H9 (cell line): ENCODE results near the gene KLHL28. TPM values are rescaled to one million over a fixed set of nuclear protein-coding genes. Genes with fewer than 3 reads are reported as not detected.

Experiments used
- DNase-seq: peaks from one replicate; pipeline ENCODE4 v3.0.0-alpha.2; 2017
- H2AFZ ChIP-seq: one replicate; pipeline ENCODE4 v1.6.1; 2013; ENCODE audit warnings: mild to moderate bottlenecking, low read length, control low read depth, moderate library complexity
- H2AK5ac ChIP-seq: 2 replicates; pipeline ENCODE4 v1.6.1; 2013; ENCODE audit warnings: low read length, control low read depth, mixed read lengths; ENCODE audit not compliant: insufficient read length
- H2BK120ac ChIP-seq: one replicate; pipeline ENCODE4 v1.6.1; 2013; ENCODE audit warnings: low read depth, mild to moderate bottlenecking, low read length, control low read depth, inconsistent platforms; ENCODE audit not compliant: poor library complexity, severe bottlenecking
- H2BK12ac ChIP-seq: 2 replicates; pipeline ENCODE4 v1.6.1; 2013; ENCODE audit warnings: low read length, control low read depth, mixed read lengths, low read depth; ENCODE audit not compliant: insufficient read length
- H2BK15ac ChIP-seq: 2 replicates; pipeline ENCODE4 v1.6.1; 2013; ENCODE audit warnings: low read depth, low read length, control low read depth
- H2BK20ac ChIP-seq: one replicate; pipeline ENCODE4 v1.6.1; 2013; ENCODE audit warnings: low read depth, mild to moderate bottlenecking, low read length, control low read depth, inconsistent platforms; ENCODE audit not compliant: poor library complexity, severe bottlenecking
- H2BK5ac ChIP-seq: 2 replicates; pipeline ENCODE4 v1.6.1; 2013; ENCODE audit warnings: low read length, control low read depth, mixed read lengths; ENCODE audit not compliant: insufficient read length
- H3K14ac ChIP-seq: 2 replicates; pipeline ENCODE4 v1.6.1; 2013; ENCODE audit warnings: low read length, control low read depth; ENCODE audit not compliant: insufficient read depth
- H3K18ac ChIP-seq: 2 replicates; pipeline ENCODE4 v1.6.1; 2013; ENCODE audit warnings: low read depth, mild to moderate bottlenecking, mixed read lengths, low read length, control low read depth; ENCODE audit not compliant: insufficient read length
- H3K23ac ChIP-seq: 2 replicates; pipeline ENCODE4 v1.6.1; 2013; ENCODE audit warnings: low read length, control low read depth, mixed read lengths, low read depth; ENCODE audit not compliant: insufficient read length
- H3K23me2 ChIP-seq: 2 replicates; pipeline ENCODE4 v1.6.1; 2013; ENCODE audit warnings: low read depth, mild to moderate bottlenecking, mixed read lengths, low read length, control low read depth; ENCODE audit not compliant: insufficient read length, poor library complexity, severe bottlenecking
- H3K27ac ChIP-seq: 2 replicates; pipeline ENCODE4 v1.5.1; 2013; ENCODE audit warnings: low read length, control low read depth, mixed read lengths, low read depth; ENCODE audit not compliant: insufficient read length
- H3K27me3 ChIP-seq: 2 replicates; pipeline ENCODE4 v1.6.1; 2013; ENCODE audit warnings: low read length, control low read depth, inconsistent platforms; ENCODE audit not compliant: insufficient read depth
- H3K4ac ChIP-seq: 2 replicates; pipeline ENCODE4 v1.6.1; 2013; ENCODE audit warnings: low read depth, mild to moderate bottlenecking, control low read depth, inconsistent platforms, low read length, moderate library complexity
- H3K4me1 ChIP-seq: 2 replicates; pipeline ENCODE4 v1.6.1; 2013; ENCODE audit warnings: low read length, control low read depth, inconsistent platforms; ENCODE audit not compliant: insufficient read depth
- H3K4me2 ChIP-seq: 2 replicates; pipeline ENCODE4 v1.6.1; 2013; ENCODE audit warnings: low read length, control low read depth, mixed read lengths; ENCODE audit not compliant: insufficient read length, insufficient read depth
- H3K56ac ChIP-seq: 2 replicates; pipeline ENCODE4 v1.6.1; 2013; ENCODE audit warnings: low read depth, mild to moderate bottlenecking, mixed read lengths, low read length, control low read depth; ENCODE audit not compliant: insufficient read length
- H3K79me1 ChIP-seq: 2 replicates; pipeline ENCODE4 v1.6.1; 2013; ENCODE audit warnings: low read depth, mild to moderate bottlenecking, moderate library complexity, low read length, control low read depth, inconsistent platforms; ENCODE audit not compliant: insufficient read depth, poor library complexity, severe bottlenecking
- H3K79me2 ChIP-seq: 2 replicates; pipeline ENCODE4 v1.6.1; 2013; ENCODE audit warnings: low read length, control low read depth, inconsistent platforms; ENCODE audit not compliant: insufficient read depth
- H3K9ac ChIP-seq: 2 replicates; pipeline ENCODE4 v1.6.1; 2013; ENCODE audit warnings: low read length, control low read depth, mixed read lengths; ENCODE audit not compliant: insufficient read length; ENCODE audit errors: extremely low read depth
- H3K9me3 ChIP-seq: one replicate; pipeline ENCODE4 v1.6.1; 2013; ENCODE audit warnings: low read depth, low read length, inconsistent platforms; ENCODE audit not compliant: control insufficient read depth
- H3T11ph ChIP-seq: one replicate; pipeline ENCODE4 v1.6.1; 2013; ENCODE audit warnings: mild to moderate bottlenecking, low read length, control low read depth, inconsistent platforms
- H4K20me1 ChIP-seq: one replicate; pipeline ENCODE4 v1.6.1; 2013; ENCODE audit not compliant: control insufficient read depth, insufficient read length, insufficient read depth
- H4K5ac ChIP-seq: 2 replicates; pipeline ENCODE4 v1.6.1; 2013; ENCODE audit warnings: low read depth, mild to moderate bottlenecking, mixed read lengths, low read length, control low read depth; ENCODE audit not compliant: insufficient read length
- H4K8ac ChIP-seq: replicated peaks from 2 replicates; pipeline ENCODE4 v1.6.1; 2013; ENCODE audit warnings: low read length, control low read depth, mixed read lengths, low read depth; ENCODE audit not compliant: insufficient read length
- H4K91ac ChIP-seq: 2 replicates; pipeline ENCODE4 v1.6.1; 2013; ENCODE audit warnings: low read depth, mild to moderate bottlenecking, moderate library complexity, mixed read lengths, low read length, control low read depth; ENCODE audit not compliant: insufficient read length
- H3K27ac Mint-ChIP-seq, 3 experiments: 2 replicates in 2 of 3; 3 replicates in 1 of 3; pipeline ENCODE4 v1.8.0; 2020 to 2021; ENCODE audit warnings: mixed read lengths in 3 of 3, mild to moderate bottlenecking in 1 of 3, moderate library complexity in 1 of 3
- H3K27me3 Mint-ChIP-seq: 2 replicates; pipeline ENCODE4 v1.8.0; 2021; ENCODE audit warnings: low read depth, mild to moderate bottlenecking, moderate library complexity, mixed read lengths
- H3K36me3 Mint-ChIP-seq, 3 experiments: 2 replicates in 2 of 3; 3 replicates in 1 of 3; pipeline ENCODE4 v1.8.0; 2020 to 2021; ENCODE audit warnings: low read depth in 3 of 3, mixed read lengths in 3 of 3; ENCODE audit not compliant: insufficient read depth in 1 of 3
- H3K4me1 Mint-ChIP-seq, 2 experiments: 2 replicates each; pipeline ENCODE4 v1.8.0; 2020; ENCODE audit warnings: mixed read lengths in 2 of 2
- H3K4me3 Mint-ChIP-seq, 2 experiments: 2 replicates in 1 of 2; 3 replicates in 1 of 2; pipeline ENCODE4 v1.8.0; 2020 to 2021; ENCODE audit warnings: mild to moderate bottlenecking in 2 of 2, mixed read lengths in 2 of 2, moderate library complexity in 1 of 2
- H3K9me3 Mint-ChIP-seq, 2 experiments: 2 replicates in 1 of 2; 3 replicates in 1 of 2; pipeline ENCODE4 v1.8.0; 2020; ENCODE audit warnings: mild to moderate bottlenecking in 2 of 2, mixed read lengths in 2 of 2, moderate library complexity in 1 of 2
- WGBS: extraction: QIAGEN DNeasy Blood & Tissue Kit; methylation state at CpG from one replicate; pipeline ENCODE4 v1.1.7; 2013; ENCODE audit warnings: missing lambda C conversion rate, low lambda C conversion rate, mixed read lengths; ENCODE audit not compliant: insufficient read length; ENCODE audit errors: extremely low coverage; 5-methylcytosine and 5-hydroxymethylcytosine counted together
- total RNA-seq: library from RNA; stranded (reverse); gene quantifications from 2 replicates; pipeline ENCODE4 v1.2.1, GENCODE V29; 2021
- TF ChIP-seq, protein P1 (sequence below): fragments of 200-600 bp; sonication (generic); conservative IDR thresholded peaks from 3 replicates; pipeline ENCODE4 v1.8.0; 2021; ENCODE audit warnings: antibody characterized with exemption, mild to moderate bottlenecking

KLHL28 gene
- total RNA-seq, 1 experiment from 2014 or later = 10.2 TPM

DNA sequence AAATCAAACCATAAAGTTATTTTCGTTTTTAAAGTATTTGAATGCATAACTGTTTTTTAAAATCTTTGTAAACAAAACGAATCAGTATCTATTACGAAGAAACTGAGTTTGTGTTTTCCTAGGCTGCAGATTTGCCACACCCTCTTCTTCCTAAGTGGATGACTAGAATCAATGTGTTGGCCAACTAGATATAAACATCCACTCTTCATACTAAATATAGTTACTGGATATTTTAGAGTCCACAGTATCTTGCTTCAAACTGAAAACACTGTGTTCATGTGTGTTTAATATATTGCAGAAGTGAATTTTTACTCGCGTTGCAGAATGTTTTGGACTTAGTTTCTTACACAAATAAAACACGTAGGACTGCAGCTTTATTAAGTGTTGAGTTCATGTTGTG, 63.2 kb downstream of the KLHL28 start:
- WGBS = no CpG with 5 or more reads among the region's 6 CpGs
- Histone ChIP-seq H3K4ac (no peak overlapping the region), H3K18ac (no peak overlapping the region), H2BK15ac (no peak overlapping the region), H3K4me2 (no peak overlapping the region), H4K20me1 (no peaks in the 10 kb centered on the region), H4K91ac (no peak overlapping the region), H3K23me2 (no peaks in the 10 kb centered on the region), H3K9ac (no peak overlapping the region), H3K79me2 (no peaks in the 10 kb centered on the region), H3K27me3 (no peaks in the 10 kb centered on the region), H3T11ph (no peak overlapping the region), H3K56ac (no peak overlapping the region), H2BK5ac (no peak overlapping the region), H3K79me1 (no peaks in the 10 kb centered on the region), H2AK5ac (no peak overlapping the region), H2BK120ac (no peak overlapping the region), H3K9me3 (no peaks in the 10 kb centered on the region), H3K23ac (no peak overlapping the region), H2AFZ (no peak overlapping the region), H2BK20ac (no peak overlapping the region), H4K5ac (no peak overlapping the region), H3K27ac (no peak overlapping the region), H3K14ac (no peak overlapping the region), H3K4me1 (no peaks in the 10 kb centered on the region), H4K8ac (no peak overlapping the region), H2BK12ac (no peak overlapping the region)
- no peaks in the 10 kb centered on the region for H3K27me3 Mint-ChIP-seq
- H3K27ac Mint-ChIP-seq = no peak overlapping the region
- H3K9me3 Mint-ChIP-seq = peaks cover 0 to 2% of the 10 kb centered on the region in 2 experiments; a peak in 1 of 5 replicates
- no peak for DNase-seq
- H3K36me3 Mint-ChIP-seq = peaks cover 0 to 2% (median 1%) of the 10 kb centered on the region in 3 experiments; a peak in 3 of 7 replicates
- H3K4me1 Mint-ChIP-seq = peaks cover 12 to 14% of the 10 kb centered on the region in 2 experiments
- H3K4me3 Mint-ChIP-seq = peak overlapping the region; percentile 87 to 94
- TF ChIP-seq, protein P1, sequence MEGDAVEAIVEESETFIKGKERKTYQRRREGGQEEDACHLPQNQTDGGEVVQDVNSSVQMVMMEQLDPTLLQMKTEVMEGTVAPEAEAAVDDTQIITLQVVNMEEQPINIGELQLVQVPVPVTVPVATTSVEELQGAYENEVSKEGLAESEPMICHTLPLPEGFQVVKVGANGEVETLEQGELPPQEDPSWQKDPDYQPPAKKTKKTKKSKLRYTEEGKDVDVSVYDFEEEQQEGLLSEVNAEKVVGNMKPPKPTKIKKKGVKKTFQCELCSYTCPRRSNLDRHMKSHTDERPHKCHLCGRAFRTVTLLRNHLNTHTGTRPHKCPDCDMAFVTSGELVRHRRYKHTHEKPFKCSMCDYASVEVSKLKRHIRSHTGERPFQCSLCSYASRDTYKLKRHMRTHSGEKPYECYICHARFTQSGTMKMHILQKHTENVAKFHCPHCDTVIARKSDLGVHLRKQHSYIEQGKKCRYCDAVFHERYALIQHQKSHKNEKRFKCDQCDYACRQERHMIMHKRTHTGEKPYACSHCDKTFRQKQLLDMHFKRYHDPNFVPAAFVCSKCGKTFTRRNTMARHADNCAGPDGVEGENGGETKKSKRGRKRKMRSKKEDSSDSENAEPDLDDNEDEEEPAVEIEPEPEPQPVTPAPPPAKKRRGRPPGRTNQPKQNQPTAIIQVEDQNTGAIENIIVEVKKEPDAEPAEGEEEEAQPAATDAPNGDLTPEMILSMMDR = no peak
